Measurements from ENCODE around the gene EGFL7.
"Not testable (repeated sequence)": the region's sequence is repeated elsewhere in the genome, so short reads cannot be mapped to it uniquely, and the experiment has no call there.

Gene EGFL7

GRCh38 chr9:136624184-136624951, 38.3 kb upstream of the EGFL7 start:
- no peak for DNase-seq (ENCODE audit: low read depth in 2 of 3, low spot score in 1 of 3)

GRCh38 chr9:136625101-136626065, 37.3 kb upstream of the EGFL7 start:
- no peak for DNase-seq (ENCODE audit: low read depth in 2 of 3, low spot score in 1 of 3)

- no peak for DNase-seq (ENCODE audit: low read depth in 2 of 3, low spot score in 1 of 3)
These were observed 36.5 kb upstream of the EGFL7 start for GRCh38 chr9:136626066-136626725.

- no peak for DNase-seq (ENCODE audit: low read depth in 2 of 3, low spot score in 1 of 3)
These were observed 35.7 kb upstream of the EGFL7 start for GRCh38 chr9:136626740-136627642.

GRCh38 chr9:136627703-136628102, 35.0 kb upstream of the EGFL7 start:
- DNase-seq (ENCODE audit: low read depth in 2 of 3, low spot score in 1 of 3): no peak

DNA sequence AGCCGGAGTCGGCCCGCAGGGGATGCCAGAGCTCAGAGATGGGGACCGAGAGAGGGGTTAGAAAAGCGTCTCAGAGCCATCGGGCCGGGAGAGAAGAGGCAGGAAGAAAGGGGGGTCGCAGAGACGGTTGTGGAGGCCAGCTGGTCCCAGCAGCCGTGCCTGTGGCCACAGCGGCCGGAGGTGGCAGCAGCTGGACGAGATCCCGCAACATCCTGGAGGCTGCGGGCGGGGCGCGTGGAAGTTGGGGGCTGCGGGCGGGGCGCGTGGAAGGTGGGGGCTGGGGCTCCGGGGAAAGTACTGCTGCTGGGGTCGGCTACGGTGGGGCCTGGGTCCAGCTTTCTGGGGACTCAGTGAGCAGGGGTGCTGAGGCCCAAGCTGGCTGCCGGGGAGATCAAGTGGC, 34.4 kb upstream of the EGFL7 start:
- DNase-seq (ENCODE audit: low read depth in 2 of 3, low spot score in 1 of 3): no peak

DNA sequence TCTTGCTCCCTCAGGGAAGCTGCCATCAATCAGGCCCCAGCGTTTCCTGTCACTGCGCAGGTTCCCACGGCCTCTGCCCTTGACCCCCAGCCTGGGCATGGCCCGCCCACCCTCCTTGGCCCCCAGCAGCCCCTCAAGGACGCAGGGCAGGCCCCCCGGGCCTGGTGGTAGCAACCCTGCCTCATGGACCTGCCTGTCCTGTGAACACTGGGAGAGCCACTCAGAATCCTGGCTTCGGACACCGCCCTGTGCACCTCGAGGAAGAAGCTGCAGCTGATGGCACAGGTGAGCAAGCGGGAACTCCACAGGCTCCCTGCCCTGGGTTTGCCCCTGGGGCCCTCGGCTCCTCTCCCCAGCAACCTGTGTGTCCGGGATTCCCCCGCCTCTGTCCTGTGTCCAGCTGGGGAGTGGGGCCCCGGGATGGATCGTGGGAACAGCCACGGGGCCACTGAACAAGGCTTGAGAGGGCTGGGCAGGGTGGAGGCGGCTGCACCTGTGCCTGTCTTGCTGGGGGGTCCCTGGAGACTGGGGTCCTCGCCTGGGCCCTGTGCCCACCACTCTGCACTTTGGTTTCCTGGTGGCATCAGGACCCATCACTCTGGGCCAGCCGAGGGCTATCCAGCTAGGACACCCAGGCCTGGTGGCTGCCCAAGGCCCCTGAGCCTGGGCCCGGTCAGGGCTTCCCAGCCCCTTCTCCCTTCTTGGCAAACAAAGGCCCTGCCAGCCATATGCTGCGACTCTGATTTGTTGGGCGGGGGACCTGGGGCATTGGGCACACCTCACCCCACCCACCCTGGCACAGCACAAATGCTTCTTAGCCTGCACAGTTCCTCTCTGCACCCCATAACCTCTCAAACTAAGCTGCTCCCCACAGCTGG, 33.5 kb upstream of the EGFL7 start:
- no peak for DNase-seq (ENCODE audit: low read depth in 2 of 3, low spot score in 1 of 3)

DNA sequence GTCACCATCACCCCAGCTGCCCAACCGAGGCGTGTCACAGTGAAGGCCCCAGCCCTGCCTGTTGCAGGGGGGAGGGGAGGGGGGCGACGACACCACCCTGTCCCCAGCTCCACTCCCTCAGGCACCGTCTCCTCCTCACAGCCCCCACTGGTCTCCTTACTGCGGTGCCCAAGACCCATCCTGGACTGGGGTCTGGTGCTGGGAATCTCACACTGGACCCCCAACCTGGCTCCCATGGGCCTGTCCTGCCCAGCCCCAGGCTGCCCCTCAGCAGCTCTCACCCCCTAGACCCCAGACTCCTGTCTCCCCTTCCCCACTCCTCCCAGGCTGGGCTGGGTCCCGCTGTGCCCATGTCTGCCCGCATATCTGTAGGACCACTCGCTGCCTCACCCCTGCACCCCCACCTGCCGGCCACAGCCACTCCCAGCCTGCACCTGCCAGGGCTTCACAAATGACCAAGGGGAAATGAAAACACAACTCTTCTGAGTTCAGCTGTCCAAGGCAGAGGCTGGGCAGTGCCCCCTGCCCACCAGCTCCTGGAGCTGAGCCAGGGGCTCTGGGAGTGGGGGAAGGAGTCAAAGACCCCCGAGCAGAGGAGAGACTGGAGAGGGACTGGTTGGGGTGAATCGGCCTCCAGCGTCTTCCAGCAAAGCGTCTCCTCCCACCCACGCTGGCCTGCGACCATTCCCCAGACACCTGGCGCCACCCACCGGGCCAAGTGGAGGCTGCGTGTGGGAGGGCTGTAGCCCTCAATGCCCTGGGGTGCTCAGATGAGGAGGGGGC, 32.6 kb upstream of the EGFL7 start:
- peak; percentile 39 to 52 (median 45) for DNase-seq (ENCODE audit: low read depth in 2 of 3, low spot score in 1 of 3)

DNA sequence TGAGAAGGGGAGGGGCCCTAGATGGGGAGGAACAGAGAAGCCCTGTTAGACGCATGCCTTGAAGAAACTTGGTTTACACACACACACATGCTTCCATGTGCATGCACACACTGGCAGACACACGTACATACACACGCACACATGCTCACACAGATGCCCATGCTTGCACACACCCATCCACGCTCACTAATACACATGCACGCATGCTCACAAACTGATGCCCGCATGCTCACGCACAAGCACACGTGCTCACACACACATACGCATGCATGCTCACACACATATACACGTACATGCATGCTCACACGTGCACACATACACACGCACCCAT, 32.1 kb upstream of the EGFL7 start:
- no peak for DNase-seq (ENCODE audit: low read depth in 2 of 3, low spot score in 1 of 3)

DNA sequence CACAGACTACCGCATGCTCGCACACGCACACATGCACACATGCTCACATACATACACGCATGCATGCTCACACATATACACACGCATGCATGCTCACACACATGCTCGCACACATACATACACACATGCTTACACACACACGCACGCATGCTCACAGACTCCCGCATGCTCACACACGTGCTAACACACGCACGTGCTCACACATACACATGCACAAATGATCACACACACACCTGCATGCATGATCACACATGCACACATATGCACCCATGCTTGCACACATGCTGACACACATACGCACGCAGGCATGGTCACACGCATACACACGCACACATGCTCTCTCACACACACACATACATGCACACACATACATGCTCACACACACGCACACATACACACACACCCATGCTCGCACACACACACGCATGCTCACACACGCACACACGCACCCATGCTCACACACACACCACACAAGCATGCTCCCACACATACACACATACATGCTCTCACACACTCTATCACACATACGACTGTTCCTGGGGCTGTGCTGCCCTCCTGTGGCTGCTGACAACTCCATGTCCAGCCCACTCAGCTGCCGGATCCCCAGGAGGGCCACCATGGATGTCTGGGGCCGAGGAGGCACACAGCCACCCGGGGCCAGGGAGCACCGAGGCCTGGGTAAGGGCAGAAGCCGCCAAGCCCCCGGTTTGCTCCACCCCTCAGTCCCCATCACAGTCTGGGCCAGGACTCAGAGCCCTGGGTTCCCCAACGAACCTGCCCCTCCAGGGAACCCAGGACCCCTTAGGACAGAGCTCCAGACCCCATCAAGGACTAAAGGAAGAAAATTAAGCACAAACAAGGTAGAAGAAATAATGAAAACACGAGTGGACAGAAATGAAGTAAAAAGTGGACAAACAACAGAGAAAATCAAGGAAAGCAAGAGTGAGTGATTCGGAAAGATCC, 31.4 kb upstream of the EGFL7 start:
- peak; percentile 54 to 65 (median 59) for DNase-seq (ENCODE audit: low read depth in 2 of 3, low spot score in 1 of 3)

DNA sequence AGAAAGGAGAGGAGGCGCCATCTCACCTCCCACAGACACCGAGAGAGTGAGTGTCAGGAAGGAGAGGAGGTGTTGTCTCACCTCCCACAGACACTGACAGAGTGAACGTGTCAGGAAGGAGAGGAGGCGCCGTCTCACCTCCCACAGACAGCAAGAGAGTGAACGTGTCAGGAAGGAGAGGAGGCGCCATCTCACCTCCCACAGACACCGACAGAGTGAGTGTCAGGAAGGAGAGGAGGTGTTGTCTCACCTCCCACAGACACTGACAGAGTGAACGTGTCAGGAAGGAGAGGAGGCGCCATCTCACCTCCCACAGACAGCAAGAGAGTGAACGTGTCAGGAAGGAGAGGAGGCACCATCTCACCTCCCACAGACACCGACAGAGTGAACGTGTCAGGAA, 30.6 kb upstream of the EGFL7 start:
- DNase-seq (ENCODE audit: low read depth in 2 of 3, low spot score in 1 of 3): not testable (repeated sequence)

DNA sequence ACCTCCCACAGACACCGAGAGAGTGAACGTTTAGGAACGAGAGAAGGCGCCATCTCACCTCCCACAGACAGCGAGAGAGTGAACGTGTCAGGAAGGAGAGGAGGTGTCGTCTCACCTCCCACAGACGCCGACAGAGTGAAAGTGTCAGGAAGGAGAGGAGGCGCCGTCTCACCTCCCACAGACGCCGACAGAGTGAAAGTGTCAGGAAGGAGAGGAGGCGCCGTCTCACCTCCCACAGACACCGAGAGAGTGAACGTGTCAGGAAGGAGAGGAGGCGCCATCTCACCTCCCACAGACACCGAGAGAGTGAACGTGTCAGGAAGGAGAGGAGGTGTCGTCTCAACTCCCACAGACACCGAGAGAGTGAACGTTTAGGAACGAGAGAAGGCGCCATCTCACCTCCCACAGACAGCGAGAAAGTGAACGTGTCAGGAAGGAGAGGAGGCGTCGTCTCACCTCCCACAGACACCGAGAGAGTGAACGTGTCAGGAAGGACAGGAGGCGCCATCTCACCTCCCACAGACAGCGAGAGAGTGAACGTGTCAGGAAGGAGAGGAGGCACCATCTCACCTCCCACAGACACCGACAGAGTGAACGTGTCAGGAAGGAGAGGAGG, 30.1 kb upstream of the EGFL7 start:
- DNase-seq (ENCODE audit: low read depth in 2 of 3, low spot score in 1 of 3): not testable (repeated sequence)

DNA sequence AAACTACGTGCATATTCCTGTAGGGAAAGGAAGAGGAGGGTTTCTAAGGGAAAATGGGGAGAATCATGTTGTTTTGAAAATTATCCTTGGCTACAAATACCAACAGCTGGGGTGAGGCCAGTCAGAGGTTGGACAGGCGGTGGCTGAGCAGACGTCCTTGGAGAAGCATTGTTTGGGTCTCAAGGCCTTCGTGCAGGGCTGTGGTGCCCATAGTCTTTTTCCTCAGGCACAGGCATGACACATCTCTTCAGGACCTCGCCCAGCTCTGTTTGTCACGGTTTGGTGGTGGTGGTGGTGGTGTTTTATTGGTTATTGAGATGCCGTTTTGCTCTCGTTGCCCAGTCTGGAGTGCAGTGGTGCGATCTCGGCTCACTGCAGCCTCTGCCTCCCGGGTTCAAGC, 27.8 kb upstream of the EGFL7 start:
- DNase-seq (ENCODE audit: low read depth in 2 of 3, low spot score in 1 of 3): no peak

GRCh38 chr9:136640171-136641111, 22.3 kb upstream of the EGFL7 start:
- DNase-seq (ENCODE audit: low read depth in 2 of 3, low spot score in 1 of 3): no peak

GRCh38 chr9:136642439-136642921, 20.2 kb upstream of the EGFL7 start:
- DNase-seq (ENCODE audit: low read depth in 2 of 3, low spot score in 1 of 3): no peak

Measured in stimulated activated CD4-positive, alpha-beta T cell treated with anti-CD3 and anti-CD28 coated beads, Interleukin-12 subunit alpha, Interleukin-12 subunit beta, amount 100 ng/mL, for 48 hours (primary cell).